Skin epidermis (tissue), 12 donors: Measurements from ENCODE around the gene HRK.

Experiments used
- H3K27ac ChIP-seq, 21 experiments: fragments of 200-600 bp; sonication (generic) in 11 of 21; one replicate each; pipeline ENCODE4 v1.5.0; 2020; ENCODE audit warnings: mild to moderate bottlenecking in 3 of 21, inconsistent platforms in 2 of 21, moderate library complexity in 2 of 21
- H3K4me3 ChIP-seq, 7 experiments: fragments of 200-600 bp; sonication (generic) in 2 of 7; one replicate each; pipeline ENCODE4 v1.5.0; 2020; ENCODE audit warnings: inconsistent platforms in 2 of 7, mild to moderate bottlenecking in 2 of 7, moderate library complexity in 1 of 7

Gene HRK

DNA sequence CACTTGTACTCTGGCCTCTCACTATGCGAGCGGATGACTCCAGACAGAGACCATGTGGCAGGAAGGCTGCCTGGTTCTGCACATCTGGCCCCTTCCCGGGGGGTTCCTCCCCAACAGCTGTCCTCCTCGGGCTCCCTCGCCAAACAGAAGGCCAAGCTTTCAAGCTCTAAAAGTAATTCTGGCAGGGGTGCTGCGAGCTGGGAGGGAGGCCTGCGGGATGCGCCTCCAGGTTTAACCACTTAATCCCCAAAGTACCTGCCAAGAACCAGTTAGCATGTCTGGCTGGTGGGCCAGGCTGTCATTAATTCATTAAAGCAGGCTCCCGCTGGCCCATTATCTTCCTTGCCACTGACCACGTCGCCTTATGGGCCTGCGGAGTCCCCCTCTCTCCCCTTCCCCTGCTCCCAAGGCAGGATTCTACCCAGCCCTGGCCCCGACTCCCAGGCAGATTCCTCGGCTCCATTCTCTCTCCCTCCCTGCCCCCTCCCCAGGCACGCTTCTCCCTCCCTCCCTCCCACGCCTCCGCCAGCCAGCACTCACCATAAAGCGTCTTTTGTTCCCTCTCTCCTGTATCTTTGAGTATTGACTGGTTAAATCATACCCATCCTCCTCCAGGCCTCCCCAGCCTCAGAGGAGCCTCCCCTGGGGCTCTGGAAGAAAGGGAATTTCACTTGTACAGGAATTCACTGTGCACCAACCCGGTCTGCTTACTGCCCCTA is 4.9 kb downstream of the HRK start:
- no peak overlapping the region for H3K27ac ChIP-seq
- H3K4me3 ChIP-seq = no peak overlapping the region

- Histone ChIP-seq H3K4me3 (no peak overlapping the region), H3K27ac (no peak overlapping the region)
Observed at GRCh38 chr12:116874324-116874995, 6.8 kb downstream of the HRK start.

- Histone ChIP-seq H3K4me3 (no peak overlapping the region), H3K27ac (no peak overlapping the region)
Observed at GRCh38 chr12:116870306-116870705, 10.9 kb downstream of the HRK start.

DNA sequence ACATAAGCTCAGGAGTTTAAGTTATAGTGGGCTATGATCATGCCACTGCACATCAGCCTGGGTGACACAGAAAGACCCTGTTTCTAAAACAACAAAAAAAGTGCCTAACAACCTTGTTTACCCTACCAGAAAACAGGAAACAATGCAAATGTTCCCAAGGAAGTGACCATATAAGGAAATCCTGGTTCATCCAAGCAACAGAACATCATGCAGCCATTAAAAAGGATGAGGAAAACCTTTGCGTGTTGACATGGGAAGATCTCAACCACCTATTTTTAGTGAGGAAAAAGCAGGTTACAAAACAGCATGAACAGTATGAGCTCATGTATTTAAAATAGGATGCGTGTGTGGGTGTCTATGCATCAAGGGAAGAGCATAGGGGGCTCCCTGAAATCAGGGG is 13.7 kb downstream of the HRK start:
- Histone ChIP-seq H3K4me3 (no peak overlapping the region), H3K27ac (no peak overlapping the region)

- H3K27ac ChIP-seq = peak overlapping the region in 1 of 21 experiments; percentile 50
- H3K4me3 ChIP-seq = no peak overlapping the region
Observed at GRCh38 chr12:116864371-116865160, 16.7 kb downstream of the HRK start.

GRCh38 chr12:116863275-116863767 is 17.9 kb downstream of the HRK start:
- Histone ChIP-seq H3K4me3 (no peak overlapping the region), H3K27ac (no peak overlapping the region)

DNA sequence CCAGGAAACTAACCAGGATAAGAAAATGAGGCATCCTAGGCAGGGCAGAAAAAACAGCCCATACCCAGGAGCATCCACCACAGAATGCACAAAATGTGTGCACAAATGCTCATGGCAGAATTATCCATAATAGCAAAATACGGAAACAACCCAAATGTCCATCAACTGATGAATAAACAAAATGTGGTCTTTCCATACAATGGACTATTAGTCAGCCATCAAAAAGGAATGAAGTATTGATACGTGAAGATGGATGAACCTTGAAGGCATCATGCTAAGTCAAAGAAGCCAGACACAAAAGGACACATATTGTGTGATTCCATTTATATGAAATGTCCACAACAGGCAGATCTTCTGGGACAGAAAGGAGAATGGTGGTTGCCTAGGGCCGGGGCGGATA is 19.1 kb downstream of the HRK start:
- no peak overlapping the region for H3K27ac ChIP-seq
- no peak overlapping the region for H3K4me3 ChIP-seq

- Histone ChIP-seq H3K4me3 (no peak overlapping the region), H3K27ac (no peak overlapping the region)
Observed at GRCh38 chr12:116861320-116861719, 19.9 kb downstream of the HRK start.

DNA sequence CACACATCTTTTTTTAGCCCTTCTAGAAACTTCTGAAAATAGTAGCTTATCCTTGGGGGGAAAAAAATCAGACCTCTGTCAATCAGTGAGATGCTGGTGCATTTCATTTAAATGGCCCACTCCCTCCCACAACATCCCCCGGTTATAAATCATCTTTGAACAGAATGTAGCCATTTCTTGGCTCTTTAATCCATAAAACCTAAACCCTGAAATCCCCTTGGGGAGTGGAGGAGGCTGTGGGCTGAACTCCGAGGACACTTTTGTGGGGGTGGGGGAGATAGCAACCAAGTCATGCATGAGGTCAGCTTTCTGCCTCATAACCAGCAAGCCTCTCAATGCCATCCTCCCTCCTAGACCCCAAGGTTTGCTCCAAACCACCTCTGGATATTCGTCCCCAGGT is 21.0 kb downstream of the HRK start:
- Histone ChIP-seq H3K27ac (no peak overlapping the region), H3K4me3 (no peak overlapping the region)

GRCh38 chr12:116859079-116859478 is 22.2 kb downstream of the HRK start:
- H3K27ac ChIP-seq = no peak overlapping the region
- H3K4me3 ChIP-seq = no peak overlapping the region

DNA sequence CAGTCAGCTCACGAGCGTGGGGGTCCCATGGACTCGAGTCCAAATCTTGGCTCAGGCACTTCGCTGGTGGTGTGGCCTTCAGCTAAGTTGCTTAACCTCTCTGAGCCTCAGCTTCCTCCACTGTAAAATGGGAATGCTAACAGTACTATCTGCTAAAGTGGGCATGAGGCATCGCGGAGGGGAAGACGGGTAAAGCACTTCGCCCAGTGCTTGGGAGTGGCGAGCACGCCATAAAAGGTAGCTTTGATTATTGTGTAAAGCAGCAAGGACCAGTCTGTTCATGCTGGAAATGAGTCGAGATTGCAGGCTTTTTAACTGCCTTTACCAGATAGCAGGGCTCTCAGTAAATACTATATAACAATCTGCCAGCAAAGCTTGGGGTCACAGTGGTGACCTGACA is 24.5 kb downstream of the HRK start:
- H3K4me3 ChIP-seq = no peak overlapping the region
- no peak overlapping the region for H3K27ac ChIP-seq

DNA sequence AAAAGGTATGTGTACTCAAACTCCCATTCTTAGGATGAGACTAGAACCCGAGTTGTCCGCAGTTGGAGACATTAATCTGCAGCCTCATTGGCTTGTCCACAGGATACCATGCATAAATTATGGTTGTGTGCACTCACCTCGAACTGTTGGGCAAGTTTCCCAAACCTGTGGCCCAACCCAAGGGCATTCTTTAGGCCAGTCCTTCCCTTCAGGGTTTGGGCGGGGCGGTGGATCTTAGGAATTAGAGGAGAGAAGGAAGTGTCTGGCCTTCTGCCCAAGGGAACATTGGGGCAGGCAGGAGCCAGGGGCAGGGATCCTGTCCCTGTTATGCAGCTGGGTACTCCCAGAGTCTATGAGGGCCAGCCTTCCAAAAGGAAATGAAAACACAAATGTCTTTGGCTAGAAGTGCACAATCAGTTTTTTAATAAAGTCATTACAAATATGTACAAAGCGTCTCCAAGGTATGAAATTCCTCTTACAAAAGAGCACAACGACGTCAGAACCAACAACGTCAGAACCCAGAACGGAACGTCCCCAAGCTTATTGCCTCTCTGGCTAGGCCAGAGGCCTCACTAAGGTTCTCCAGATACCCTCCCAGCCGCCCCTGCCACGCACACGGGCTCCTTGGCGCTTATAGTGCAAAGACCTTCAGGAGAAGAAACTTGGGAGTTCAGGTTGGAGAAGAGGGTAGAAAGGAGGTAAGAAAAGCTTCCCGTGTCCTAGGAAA is 25.3 kb downstream of the HRK start:
- H3K4me3 ChIP-seq = no peak overlapping the region
- H3K27ac ChIP-seq = no peak overlapping the region

GRCh38 chr12:116853507-116853906 is 27.7 kb downstream of the HRK start:
- no peak overlapping the region for H3K4me3 ChIP-seq
- no peak overlapping the region for H3K27ac ChIP-seq

DNA sequence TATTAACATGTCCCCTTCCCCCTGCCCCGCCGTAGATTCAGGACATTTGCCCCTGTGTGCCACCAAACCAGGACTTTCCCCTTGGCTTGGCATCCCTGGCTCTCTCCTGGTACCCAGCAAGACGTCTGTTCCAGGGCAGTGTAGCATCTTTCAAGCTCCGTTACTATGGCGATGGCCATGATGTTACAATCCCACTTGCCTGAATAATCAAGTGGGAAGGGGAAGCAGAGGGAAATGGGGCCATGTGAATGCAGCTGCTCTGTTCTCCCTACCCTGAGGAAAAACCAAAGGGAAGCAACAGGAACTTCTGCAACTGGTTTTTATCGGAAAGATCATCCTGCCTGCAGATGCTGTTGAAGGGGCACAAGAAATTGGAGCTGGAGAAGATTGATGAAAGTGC is 28.9 kb downstream of the HRK start:
- H3K4me3 ChIP-seq = no peak overlapping the region
- no peak overlapping the region for H3K27ac ChIP-seq

DNA sequence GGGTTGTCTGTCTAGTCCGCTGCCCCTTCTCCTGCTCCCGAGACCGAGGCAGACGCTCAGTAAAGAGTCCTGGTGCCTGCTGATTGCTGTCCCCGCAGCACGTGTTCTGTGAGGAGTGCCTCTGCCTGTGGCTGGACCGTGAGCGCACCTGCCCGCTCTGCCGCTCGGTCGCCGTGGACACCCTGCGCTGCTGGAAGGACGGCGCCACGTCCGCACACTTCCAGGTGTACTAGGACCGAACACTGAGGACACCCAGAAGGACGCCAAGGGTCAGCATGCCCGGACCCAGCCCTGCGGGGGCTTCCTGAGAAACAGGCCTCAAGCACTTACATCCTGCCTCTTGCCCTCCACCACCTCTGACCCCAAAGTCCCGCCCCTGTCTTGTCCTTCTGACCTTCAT is 32.0 kb downstream of the HRK start:
- Histone ChIP-seq H3K27ac (no peak overlapping the region), H3K4me3 (no peak overlapping the region)

DNA sequence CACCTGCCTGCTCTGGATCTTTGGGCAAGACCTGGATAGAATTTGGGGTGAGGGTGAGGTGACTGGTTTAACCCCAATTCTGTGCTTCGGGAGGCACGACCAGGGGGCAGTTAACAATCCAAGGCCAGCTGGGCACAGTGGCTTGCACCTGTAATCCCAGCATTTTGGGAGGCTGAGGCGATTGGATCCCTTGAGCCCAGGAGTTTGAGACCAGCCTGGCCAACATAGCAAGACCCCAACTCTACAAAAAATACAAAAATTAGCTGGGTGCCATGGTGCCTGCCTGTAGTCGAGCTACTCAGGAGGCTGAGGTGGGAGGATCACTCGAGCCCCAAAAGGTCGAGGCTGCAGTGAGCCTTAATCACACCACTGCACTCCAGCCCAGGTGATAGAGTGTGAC is 38.2 kb downstream of the HRK start:
- Histone ChIP-seq H3K4me3 (no peak overlapping the region), H3K27ac (no peak overlapping the region)

- Histone ChIP-seq H3K4me3 (no peak overlapping the region), H3K27ac (no peak overlapping the region)
Observed at GRCh38 chr12:116839287-116839830, 41.9 kb downstream of the HRK start.

GRCh38 chr12:116838365-116838764 is 42.9 kb downstream of the HRK start:
- no peak overlapping the region for H3K4me3 ChIP-seq
- no peak overlapping the region for H3K27ac ChIP-seq

DNA sequence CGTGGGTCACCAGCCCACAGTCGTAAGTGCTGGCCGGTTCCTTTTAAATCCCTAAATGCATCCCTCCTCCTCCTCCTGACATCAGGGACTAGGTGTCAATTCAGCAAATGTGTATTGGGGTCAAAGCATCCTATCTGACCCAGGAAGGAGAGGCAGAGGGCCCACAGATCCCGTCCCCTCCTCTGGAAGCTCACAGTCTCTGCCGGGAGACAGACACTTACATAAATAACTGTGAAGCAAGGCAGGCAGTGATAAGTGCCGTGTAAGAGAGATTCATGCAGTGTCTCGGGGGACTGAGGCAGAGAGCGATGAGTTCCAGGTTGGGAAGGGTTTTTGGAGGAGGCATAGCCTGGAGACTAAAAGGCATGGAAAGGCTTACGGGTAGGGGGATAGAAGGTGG is 44.1 kb downstream of the HRK start:
- H3K4me3 ChIP-seq = no peak overlapping the region

GRCh38 chr12:116835484-116835883 is 45.8 kb downstream of the HRK start:
- no peak overlapping the region for H3K27ac ChIP-seq
- H3K4me3 ChIP-seq = no peak overlapping the region

More for the DNA sequence above, 44.1 kb downstream of the HRK start:
- H3K27ac ChIP-seq = no peak overlapping the region
